Fibroblast of skin of right quadriceps (primary cell): ENCODE measurements around the gene BBOF1.

Experiments used
- DNase-seq: peaks from one replicate; pipeline ENCODE4 v3.0.0-alpha.2; 2013

BBOF1 gene

DNA sequence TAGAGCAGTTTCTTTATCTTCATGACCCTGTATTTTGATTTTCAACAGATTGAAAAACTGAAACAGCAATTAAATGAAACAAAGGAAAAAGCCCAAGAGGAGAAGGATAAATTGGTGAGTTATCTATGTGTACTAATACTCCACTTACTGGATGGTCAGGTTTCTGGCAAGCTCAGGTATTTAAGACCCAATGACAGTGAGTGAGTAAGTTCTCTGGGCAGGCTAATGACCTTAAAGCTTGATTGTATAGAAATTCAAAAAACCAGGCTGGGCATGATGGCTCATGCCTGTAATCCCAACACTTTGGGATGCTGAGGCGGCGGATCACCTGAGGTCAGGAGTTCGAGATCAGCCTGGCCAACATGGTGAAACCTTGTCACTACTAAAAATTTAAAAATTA lies 10.0 kb downstream of the BBOF1 start:
- DNase-seq = no peak

DNA sequence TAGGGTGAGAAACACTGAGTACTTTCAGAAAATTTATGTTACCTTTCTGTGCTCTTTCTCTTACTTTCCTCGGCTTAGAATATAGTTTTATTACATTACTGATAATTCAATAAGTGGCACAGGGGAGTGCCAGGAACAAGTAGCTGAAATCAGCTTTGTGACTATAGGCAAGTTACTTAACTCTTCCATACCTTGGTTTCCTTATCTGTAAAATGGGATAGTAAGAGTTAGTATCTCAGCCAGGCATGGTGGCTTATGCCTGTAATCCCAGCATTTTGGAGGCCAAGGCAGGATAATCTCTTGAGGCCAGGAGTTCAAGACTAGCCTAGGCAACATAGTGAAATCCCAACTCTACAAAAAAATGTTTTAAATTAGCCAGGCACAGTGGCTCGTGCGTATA lies 15.4 kb downstream of the BBOF1 start:
- no peak for DNase-seq

DNA sequence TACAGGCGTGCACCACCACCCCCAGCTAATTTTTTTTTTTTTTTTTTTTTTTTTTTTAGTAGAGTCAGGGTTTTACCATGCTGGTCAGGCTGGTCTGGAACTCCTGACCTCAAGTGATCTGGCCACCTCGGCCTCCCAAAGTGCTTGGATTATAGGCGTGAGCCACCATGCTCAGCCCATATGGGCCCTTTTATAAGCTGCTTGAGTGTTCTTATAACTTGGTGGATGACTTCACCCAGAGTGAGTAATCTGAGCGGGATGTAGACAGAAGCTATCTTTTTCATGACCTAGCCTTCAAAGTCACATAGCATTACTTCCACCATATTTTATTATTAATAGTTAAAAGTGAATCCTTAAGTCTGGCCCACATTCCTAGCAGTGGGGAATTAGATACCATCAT lies 16.4 kb downstream of the BBOF1 start:
- DNase-seq = peak; percentile 38

DNA sequence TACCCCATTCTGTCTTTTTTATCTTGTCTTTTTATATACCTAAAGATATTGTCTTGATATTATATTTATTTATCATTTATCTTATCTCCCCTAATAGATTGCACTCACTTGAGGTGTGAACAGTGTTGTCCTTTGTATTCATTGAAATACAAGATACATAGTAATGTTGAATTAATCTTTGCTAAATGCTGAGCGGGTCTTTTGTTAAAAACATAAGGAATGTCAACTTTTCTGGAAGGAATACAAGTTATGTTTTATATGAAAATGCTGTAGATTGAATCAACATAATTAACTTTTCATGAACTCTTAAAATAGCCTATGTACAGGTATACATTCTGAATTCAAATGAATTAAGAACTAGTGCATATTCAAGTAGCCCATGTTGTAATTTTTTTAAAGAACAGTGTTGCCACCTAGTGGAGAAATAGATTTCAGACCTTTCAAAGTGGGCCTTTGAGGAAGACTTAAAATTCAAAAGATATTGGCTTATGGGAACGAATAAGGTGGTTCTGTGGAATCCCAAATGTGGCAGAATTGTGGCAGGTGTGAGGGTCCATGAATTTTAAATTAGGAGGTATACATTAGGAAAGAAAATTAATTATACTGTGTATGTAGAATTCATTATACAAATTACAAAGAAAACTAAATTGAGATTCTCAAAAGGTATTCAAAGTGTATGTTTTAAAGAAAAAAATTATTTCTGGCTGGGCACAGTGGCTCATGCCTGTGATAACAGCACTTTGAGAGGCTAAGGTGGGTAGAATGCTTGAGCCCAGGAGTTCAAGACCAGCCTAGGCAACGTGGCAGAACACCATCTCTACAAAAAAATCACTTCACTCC lies 19.1 kb downstream of the BBOF1 start:
- DNase-seq = peak; percentile 59

DNA sequence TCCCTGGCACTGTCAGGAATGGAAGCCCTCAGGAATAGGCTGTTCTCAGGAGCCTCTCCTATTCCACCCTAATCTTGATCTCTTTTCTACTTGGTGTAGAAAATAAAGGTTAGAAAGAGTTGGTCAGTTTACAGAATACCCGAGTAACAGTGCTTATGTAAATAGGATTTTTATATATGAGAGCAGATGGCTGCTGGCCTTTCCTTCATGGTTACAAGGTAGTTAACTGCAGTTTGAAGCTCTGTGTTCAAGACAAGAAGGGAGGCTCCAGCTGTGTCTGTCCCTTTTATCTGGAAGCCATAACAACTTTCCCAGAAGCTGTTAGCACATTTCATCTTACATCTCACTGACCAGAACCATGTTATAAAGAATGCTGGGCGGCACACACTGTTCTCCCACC lies 23.1 kb downstream of the BBOF1 start:
- DNase-seq = no peak

DNA sequence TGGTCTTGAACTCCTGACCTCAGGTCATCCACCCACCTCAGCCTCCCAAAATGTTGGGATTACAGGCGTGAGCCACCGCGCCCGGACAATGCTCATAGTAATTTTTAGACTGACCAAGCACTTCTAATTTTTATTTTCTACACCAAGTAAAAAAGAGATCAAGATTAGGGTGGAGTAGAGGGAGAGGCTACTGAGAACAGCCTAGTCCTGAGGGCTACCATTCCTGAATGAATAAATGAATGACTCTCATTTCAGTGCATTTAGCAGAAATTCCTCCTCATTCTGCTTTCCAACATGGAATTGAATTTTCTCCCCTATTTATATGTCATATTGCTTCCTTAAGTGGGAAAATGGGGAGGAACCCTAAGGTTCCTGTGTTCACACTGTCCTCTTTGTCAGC lies 26.4 kb downstream of the BBOF1 start:
- DNase-seq = no peak

DNA sequence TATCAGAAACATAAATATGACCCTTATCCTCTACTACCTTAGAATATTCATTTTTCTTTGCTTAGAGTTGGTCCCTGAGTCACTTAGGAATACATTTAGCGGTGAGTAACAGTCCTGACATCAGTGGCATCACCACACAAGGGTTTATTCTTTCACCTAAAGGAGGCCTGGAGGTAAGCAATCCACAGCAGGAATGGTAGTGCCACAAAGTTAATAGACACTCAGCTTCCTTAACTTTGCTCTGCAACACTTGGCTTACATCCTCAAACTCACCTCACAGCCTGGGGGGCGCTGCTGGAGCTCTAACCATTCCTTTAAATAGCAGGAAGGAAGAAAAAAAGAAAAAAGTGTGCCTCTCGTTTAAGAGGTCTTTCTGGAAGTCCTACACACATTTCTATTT lies 29.1 kb downstream of the BBOF1 start:
- no peak for DNase-seq

DNA sequence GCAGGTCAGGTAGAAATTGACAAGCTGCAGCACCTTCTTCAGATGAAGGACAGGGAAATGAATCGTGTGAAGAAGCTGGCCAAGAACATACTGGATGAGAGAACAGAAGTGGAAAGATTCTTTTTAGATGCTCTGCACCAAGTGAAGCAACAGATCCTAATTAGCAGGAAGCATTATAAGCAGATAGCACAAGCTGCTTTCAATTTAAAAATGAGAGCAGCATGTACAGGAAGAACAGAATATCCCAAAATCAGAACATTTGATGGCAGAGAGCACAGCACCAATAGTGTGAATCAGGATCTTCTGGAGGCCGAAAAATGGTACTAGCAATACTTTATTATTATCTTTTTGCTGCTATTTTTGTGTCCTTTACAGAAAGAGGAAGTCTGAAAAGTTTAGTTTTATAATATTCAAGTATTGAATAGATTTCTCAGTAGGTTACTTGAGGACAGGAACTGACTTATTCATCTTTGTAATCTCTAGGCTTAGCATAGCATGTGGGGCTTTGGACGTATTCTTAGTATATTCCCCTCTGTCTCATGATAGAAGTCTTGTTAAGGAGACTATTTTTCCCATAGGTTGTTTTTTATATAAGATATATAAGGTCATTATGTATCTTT lies 30.8 kb downstream of the BBOF1 start:
- DNase-seq = no peak

DNA sequence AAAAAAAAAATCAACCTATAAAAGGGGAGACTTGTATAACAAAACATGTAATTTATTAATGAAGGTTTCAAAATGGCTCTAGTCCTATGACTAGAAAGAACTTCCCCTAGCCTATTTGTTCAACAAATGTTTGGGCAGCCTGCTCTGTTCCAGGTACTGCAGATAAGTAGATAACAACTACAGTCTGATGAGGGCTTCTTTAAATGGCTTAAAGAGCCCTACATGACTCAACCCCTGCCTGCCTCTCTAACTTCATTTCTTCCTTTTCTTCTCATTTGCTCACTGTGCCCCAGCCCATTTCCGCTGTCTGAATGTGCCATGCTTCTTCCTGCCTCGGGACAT lies 43.6 kb downstream of the BBOF1 start:
- peak; percentile 5 for DNase-seq

DNA sequence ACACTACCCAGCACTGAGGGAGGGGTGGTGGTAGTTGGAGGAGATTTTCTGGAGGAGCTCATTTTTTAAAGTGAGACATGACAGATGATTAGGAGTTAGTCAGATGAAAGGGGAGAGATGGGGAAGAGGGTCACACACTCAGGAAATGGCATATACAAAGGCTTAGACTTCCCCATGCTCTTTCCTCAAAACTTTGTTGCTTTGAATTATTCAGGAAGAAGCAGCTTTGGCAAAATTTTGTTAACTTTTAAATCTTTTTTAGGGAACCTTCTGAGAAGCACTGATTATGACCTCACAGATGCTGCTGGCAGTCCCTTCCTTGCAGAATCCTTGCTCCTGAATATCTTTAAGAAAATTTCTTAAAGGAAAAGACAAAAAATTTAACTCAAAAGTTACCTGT lies 45.3 kb downstream of the BBOF1 start:
- no peak for DNase-seq

DNA sequence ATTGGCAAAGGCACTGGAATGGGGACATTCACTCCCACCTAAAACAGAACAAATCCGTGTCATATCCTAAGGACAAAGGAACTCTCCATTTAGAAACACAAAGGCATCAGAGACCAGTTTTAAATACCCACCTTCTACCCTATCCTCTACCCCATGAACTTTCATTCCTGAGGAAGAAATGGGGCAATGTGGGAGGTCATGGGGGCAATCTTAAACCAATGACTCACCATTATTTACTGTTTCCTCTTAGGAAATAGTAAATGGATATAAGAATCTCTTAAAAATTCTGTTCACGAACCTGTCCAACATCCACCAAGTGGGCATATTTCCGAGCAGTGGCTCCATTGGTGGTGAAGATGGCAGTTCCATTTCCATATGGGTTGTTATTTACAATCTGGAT lies 45.7 kb downstream of the BBOF1 start:
- DNase-seq = no peak

DNA sequence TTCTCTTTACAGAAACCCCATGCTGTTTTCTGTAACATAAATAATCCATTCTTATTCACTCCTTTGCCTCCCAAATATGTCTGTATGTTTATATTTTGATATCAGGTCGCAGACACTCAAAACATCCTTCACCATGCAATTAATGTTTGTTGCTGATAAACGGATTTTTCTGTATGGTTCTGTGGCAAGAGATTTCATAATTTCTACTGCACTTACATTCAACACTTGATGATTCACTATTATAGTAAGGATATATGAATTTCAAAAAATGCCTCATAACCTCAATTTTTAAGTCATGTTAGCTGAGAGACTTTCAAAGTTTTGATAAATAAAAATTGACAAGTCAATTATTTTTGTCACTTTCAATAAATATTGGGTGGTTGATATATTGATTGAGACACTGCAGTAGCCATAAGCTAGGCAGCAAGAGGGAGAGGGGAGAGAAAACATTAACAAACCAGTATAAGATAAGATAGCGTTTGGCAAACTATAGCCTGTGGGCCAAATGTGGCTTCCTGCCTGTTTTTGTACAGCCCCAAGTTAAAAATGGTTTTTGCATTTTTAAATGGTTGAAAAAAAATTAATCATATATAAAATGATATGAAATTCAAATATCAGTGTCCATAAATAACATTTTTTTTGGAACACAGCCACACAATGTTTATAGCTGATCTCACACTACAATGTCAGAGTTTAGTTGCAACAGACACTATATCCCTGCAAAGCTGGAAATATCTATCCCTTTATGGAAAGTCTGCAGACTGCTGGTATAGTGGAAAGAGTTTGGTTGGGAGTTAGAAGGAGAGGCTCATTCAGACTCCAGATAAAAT lies 46.8 kb downstream of the BBOF1 start:
- peak; percentile 32 for DNase-seq

DNA sequence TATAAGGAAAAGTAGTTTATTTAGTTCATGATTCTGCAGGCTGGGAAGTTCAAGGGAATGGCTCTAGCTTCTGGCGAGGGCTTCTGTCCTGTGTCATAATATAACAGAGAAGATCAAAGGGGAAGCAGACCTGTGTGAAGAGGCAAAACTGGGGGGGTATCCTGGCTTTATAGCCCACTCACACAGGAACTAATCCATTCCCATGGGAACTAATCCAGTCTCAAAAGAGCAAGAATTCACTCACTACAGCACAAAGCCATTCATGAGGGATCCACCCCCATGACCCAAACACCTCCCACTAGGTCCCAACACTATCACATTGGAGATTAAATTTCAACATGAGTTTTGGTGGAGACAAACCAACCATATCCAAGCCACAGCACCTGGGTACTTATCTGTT lies 58.3 kb downstream of the BBOF1 start:
- no peak for DNase-seq

DNA sequence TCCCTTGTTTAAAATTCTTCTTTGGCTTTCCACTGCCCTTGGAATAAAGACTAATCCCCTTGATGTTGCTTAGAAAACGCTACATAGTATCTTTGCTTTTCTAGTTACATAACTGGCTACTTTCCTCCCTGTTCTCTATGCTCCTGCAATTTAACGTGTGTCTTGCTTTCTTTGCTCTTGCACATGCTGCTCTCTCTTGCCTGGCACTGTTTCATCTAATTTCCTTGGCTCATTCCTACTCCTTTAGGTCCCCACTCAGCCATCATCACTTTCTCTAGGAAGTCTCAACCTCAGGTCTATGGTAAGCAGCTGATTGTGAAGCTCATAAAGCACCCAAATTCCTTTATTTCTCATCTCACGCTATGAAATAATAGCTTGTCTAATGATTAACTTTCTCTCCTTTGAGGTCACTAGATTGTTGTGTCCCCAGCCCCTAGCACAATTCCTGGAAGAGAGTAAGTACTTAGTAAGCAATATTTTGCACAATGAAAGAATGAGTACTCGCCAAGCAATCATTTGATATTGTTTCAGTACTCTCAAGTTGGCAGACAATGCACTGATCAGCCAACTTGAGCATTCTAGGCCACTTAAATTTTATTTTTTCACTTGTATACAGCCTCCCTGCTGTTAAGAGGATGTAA lies 61.8 kb downstream of the BBOF1 start:
- no peak for DNase-seq

DNA sequence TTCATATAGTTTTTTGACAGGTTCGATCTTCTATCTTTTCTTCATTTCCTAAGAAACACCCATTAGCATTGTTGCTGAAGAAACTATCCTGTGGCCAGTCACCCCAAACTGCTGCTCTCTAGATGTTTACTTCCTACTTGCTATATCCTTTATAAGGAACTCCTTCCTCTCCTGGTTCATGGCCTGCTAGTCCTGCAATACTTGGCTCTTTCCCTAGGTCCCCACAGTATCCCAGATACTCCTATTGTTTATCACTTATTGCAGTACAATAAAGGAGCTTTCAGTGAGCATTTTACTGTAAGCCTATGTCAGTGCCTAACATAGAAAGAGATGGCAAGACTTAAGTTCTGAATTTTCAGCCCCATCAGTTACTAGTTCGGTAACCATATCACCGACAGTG lies 62.3 kb downstream of the BBOF1 start:
- no peak for DNase-seq

DNA sequence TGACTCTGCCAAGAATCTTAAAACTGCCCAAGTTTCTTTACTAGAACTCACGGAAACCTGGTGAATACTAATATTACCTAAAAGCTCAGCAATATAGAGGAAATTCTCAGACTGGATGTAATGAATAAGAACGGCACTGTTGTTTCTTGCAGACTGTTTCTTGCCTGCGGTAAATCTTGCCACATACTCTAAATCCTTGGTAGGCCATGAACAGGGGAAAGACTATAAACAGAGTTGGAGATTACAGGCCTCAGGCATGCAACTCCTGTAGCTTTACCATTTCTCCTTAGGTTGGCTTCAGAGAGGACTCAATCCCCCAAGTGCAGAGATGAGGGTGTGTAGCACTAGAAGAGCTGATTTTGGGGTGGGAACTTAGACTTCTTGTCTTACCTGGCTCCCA lies 64.0 kb downstream of the BBOF1 start:
- no peak for DNase-seq

DNA sequence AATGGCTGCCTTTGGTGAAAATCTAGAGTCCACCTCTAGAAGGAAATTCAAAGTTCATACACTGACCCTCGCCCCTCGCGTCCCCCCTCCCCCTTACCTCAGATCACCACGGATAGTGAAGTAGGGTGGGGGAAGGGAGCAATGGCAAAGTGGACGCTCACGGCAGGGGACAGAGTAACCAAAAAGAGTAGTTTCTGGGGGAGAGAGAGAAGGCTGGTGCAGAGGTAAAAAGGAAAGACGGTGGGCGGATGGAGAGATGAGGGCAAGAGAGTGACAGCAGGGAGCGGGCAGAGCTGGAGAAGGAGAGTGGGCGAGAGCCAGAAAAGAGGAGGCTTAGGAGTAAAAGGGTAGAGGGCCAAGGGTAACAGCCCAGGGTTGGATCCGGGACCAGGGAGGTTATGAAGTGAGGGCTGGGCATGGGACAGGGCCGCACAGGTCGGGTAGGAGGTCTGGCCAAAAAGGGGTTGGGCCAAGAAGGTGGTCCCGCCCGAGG lies 64.7 kb downstream of the BBOF1 start:
- DNase-seq = no peak

DNA sequence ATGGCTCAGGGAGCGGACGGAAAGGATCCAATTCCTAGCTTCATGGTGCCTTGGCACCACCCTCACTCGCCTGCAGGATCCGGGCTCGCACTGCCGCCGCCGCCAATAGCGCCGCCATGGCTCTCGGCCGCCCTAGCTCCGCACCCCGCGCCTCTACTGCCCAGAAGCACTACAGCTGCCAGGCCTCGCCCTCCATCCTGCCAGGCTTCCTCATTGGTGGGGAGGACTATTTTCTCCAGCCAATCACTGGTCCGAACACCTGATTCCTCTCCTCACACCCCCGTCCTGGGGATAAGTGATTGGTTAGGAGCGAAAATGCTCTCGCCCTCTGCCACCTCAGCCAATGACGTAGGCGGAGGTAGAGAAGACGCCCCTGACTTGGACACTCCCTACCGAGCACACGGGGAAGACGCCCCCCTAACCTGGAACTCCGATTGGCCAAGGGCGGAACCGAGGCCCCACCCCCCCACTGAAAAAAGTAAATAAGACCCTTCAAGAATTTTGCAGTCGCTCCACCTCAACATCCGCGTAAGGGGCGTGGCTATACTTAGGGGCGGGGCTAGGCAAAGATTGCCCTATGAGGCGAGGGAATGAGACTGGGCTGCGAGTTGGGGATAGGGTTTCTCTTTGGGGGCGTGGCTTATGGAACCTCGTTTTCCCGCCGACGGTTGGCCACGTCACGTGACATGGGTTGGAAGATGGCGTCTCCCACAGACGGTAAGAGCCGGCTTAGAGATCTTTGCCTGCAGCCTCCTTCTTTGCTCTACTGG lies 65.3 kb downstream of the BBOF1 start, which contains the start of the genes ALDH6A1 and LIN52:
ALDH6A1 (minus strand) TSS at position 177 of the 770 bp plus-strand sequence; CDS start at position 118, 59 bp downstream.
LIN52 (plus strand) TSS at position 680 of the 770 bp plus-strand sequence; CDS start at position 699, 19 bp downstream.
- DNase-seq = peak; percentile 100

DNA sequence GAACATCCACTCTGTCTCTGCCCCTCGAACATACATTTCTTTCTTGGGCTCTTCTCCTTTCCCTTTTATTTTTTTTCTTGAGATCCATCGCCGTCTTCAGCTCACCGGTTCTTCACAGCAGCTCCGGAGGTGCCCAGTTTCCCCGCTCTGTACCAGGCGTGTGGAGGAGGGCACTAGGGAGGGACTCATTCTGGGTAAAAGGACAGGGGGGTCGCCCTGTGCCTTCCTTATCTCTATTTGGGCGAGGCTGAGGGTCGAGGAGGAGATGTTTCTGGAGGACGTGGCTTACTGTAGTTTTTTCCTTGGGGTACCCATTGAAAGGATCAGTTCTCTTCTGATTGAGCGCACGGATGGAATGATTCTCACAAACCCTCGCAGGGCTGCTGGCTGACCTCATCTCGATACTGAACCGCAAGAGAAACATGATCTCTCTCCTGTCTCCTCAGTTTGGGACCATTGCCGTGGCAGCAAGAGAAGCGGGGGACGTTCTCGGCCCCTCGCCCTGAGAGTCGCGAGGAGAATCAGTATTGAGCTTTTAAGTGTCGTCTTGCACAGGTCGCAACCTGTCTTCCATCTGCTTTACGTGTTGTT lies 66.0 kb downstream of the BBOF1 start:
- peak; percentile 36 for DNase-seq

DNA sequence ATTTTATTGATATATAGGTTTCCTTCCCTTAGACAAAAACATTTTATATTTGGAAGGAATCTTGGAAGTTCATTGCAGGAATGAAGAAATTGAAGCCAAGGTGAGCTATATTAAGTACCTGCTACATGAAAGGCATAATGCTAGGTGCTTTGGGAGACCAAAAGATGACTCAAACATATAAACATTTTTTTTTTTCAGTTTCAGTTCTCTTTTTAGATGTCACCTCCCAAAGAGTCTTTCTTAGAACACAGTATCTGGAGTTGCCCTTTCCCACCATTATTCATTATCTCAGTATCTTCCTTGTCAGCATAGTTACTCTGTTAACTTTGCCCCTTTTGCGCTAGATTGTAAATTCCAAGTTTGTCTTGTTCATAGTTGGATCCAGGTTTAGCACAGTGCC lies 66.7 kb downstream of the BBOF1 start:
- no peak for DNase-seq

DNA sequence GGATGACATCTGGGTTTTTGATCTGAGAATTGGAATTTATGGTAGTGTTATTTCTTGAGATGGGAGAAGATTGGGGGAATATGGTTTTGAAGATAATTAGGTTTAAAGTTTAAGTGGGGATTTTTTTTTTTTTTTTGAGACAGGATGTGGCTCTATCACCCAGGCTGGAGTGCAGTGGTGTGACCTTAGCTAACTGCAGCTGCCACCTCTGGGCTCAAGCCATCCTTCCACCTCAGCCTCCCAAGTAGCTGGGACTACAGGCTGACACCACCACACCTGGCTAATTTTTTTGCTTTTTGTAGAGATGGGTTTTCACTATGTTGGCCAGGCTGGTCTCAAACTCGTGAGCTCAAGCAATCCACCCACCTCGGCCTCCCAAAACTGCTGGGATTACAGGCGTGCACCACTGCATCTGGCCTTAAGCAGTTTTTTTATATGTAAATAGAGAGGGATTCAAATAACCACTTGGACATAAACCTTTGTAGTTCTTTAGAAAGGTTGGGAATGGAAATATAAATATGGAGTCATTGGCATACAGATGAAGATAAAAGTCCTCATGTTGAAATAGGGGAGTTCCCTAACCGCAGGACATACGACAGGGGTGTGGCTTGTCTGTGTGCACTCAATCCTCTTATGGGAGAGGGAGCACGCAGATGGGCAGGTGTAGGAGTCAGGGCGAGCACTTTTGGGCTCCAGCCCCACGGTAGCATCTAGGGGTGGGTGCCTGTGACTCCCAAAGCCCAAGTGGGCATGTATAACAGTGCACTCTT lies 70.3 kb downstream of the BBOF1 start:
- DNase-seq = no peak
